CD4-positive, alpha-beta T cell treated with Interleukin-2 at 100 ng/mL for 4 hours (primary cell): Measurements from ENCODE around the gene FABP7.
"Not testable (repeated sequence)": the region's sequence is repeated elsewhere in the genome, so short reads cannot be mapped to it uniquely, and the experiment has no call there.

ENCODE experiments used
- DNase-seq: peaks from one replicate; pipeline ENCODE4 v3.0.0-alpha.2; 2020; ENCODE audit warnings: low spot score

Gene FABP7

GRCh38 chr6:122779667-122780066 is at the start of gene FABP7:
Gene FABP7 (plus strand): TSS chr6:122779716. CDS start chr6:122779795, 79 bp downstream.
- DNase-seq = no peak

- no peak for DNase-seq
Measured at GRCh38 chr6:122730334-122730733, 49.2 kb upstream of the FABP7 start.

GRCh38 chr6:122730775-122731386 is 48.6 kb upstream of the FABP7 start:
- DNase-seq = peak; percentile 32

- no peak for DNase-seq
Measured at GRCh38 chr6:122733259-122733658, 46.3 kb upstream of the FABP7 start.

GRCh38 chr6:122734529-122735395 is 44.8 kb upstream of the FABP7 start:
- no peak for DNase-seq

- no peak for DNase-seq
Measured at GRCh38 chr6:122735582-122735981, 43.9 kb upstream of the FABP7 start.

GRCh38 chr6:122736163-122736562 is 43.4 kb upstream of the FABP7 start:
- no peak for DNase-seq

- no peak for DNase-seq
Measured at GRCh38 chr6:122736616-122737015, 42.9 kb upstream of the FABP7 start.

- no peak for DNase-seq
Measured at GRCh38 chr6:122740091-122740490, 39.4 kb upstream of the FABP7 start.

- DNase-seq = no peak
Measured at GRCh38 chr6:122740936-122741335, 38.6 kb upstream of the FABP7 start.

GRCh38 chr6:122744247-122744646 is 35.3 kb upstream of the FABP7 start:
- not testable (repeated sequence) for DNase-seq

GRCh38 chr6:122744856-122745255 is 34.7 kb upstream of the FABP7 start:
- not testable (repeated sequence) for DNase-seq

- DNase-seq = no peak
Measured at GRCh38 chr6:122746688-122747087, 32.8 kb upstream of the FABP7 start.

- DNase-seq = no peak
Measured at GRCh38 chr6:122747573-122747972, 31.9 kb upstream of the FABP7 start.

- DNase-seq = not testable (repeated sequence)
Measured at GRCh38 chr6:122748945-122749344, 30.6 kb upstream of the FABP7 start.

GRCh38 chr6:122749451-122750050 is 30.0 kb upstream of the FABP7 start:
- DNase-seq = no peak

GRCh38 chr6:122751326-122751725 is 28.2 kb upstream of the FABP7 start:
- no peak for DNase-seq

GRCh38 chr6:122752459-122752858 is 27.1 kb upstream of the FABP7 start:
- DNase-seq = no peak

GRCh38 chr6:122753000-122753687 is 26.4 kb upstream of the FABP7 start:
- DNase-seq = no peak

- DNase-seq = no peak
Measured at GRCh38 chr6:122753688-122754056, 25.8 kb upstream of the FABP7 start.

GRCh38 chr6:122754191-122754731 is 25.3 kb upstream of the FABP7 start:
- no peak for DNase-seq

- DNase-seq = no peak
Measured at GRCh38 chr6:122755901-122756300, 23.6 kb upstream of the FABP7 start.
